Uterus (tissue), 4 donors: ENCODE data around the gene ZNF652. TPM values are rescaled to one million over a fixed set of nuclear protein-coding genes. Genes with fewer than 3 reads are reported as not detected.

Source experiments
- DNase-seq, 2 donors: peaks; one replicate each; pipeline ENCODE4 v3.0.0-alpha.2; 2019 to 2020
- H3K27ac ChIP-seq, 2 donors: fragments of 200-600 bp; sonication (generic); 1 replicate in 1 of 2; 2 replicates in 1 of 2; pipeline ENCODE4 v1.5.1; 2016 to 2018
- H3K27me3 ChIP-seq, 2 donors: fragments of 200-600 bp; sonication (generic); one replicate each; pipeline ENCODE4 v1.5.1; 2018 to 2019; ENCODE audit warnings: control low read depth in 1 of 2
- H3K36me3 ChIP-seq, 2 donors: fragments of 200-600 bp; sonication (generic); one replicate each; pipeline ENCODE4 v1.5.1; 2019; ENCODE audit warnings: control low read depth in 1 of 2
- H3K4me1 ChIP-seq, 2 donors: fragments of 200-600 bp; sonication (generic); one replicate each; pipeline ENCODE4 v1.5.1; 2018 to 2019; ENCODE audit warnings: control low read depth in 1 of 2
- H3K4me3 ChIP-seq, 2 donors: fragments of 200-600 bp; sonication (generic); 1 replicate in 1 of 2; 2 replicates in 1 of 2; pipeline ENCODE4 v1.5.1; 2018 to 2019; ENCODE audit warnings: mild to moderate bottlenecking in 1 of 2
- H3K9me3 ChIP-seq, 2 donors: fragments of 200-600 bp; sonication (generic); one replicate each; pipeline ENCODE4 v1.5.1; 2019; ENCODE audit warnings: control low read depth in 1 of 2
- CTCF ChIP-seq, 4 experiments: fragments of 200-600 bp in 2 of 4; fragments of 450-650 bp in 2 of 4; sonication (generic) in 2 of 4; IDR thresholded peaks; one replicate each; pipeline ENCODE4 v1.5.1; 2016 to 2019; ENCODE audit warnings: antibody characterized with exemption in 4 of 4, mild to moderate bottlenecking in 2 of 4, moderate library complexity in 1 of 4
- POLR2A ChIP-seq, 2 donors: fragments of 450-650 bp; IDR thresholded peaks; one replicate each; pipeline ENCODE4 v1.6.1; 2016; ENCODE audit warnings: antibody characterized with exemption in 2 of 2, mild to moderate bottlenecking in 1 of 2, moderate library complexity in 1 of 2
- intact Hi-C: fragments of 100-400 bp; cut with DNase I; formaldehyde crosslinking; loops from one replicate; pipeline ENCODE4 v1.15.1; 2023; ENCODE audit warnings: low total_unique reads
- total RNA-seq, 4 donors: library from RNA; depleted of rRNA in 3 of 4; stranded (reverse); fragments of >200 nt in 3 of 4; gene quantifications; one replicate each; pipeline versions ENCODE4 v1.1.0 to v1.2.4, GENCODE V29; 2014 to 2023
- donor health status: DM: yes; HTN: yes; CAD: no.

Gene ZNF652
- total RNA-seq, 4 donors from 2014 or later = 17.6 to 65.3 (median 36.2) TPM

- H3K4me3 ChIP-seq = no peak overlapping the region
- no peaks in the 10 kb centered on the region for H3K36me3 ChIP-seq
- intact Hi-C loops = no loop called here
- H3K9me3 ChIP-seq = no peaks in the 10 kb centered on the region
- DNase-seq = no peak
- no peak for TF ChIP-seq POLR2A (IDR thresholded peaks at IDR 0.05)
- no peak for TF ChIP-seq CTCF (IDR thresholded peaks at IDR 0.05)
- no peaks in the 10 kb centered on the region for H3K27me3 ChIP-seq
- no peaks in the 10 kb centered on the region for H3K4me1 ChIP-seq
- no peak overlapping the region for H3K27ac ChIP-seq
Measured at GRCh38 chr17:49404906-49405305, 42.9 kb upstream of the ZNF652 start.

GRCh38 chr17:49404361-49404760, 42.3 kb upstream of the ZNF652 start:
- Histone ChIP-seq H3K36me3 (no peaks in the 10 kb centered on the region), H3K9me3 (no peaks in the 10 kb centered on the region), H3K4me1 (no peaks in the 10 kb centered on the region), H3K4me3 (no peak overlapping the region), H3K27me3 (no peaks in the 10 kb centered on the region), H3K27ac (no peak overlapping the region)
- DNase-seq = no peak
- TF ChIP-seq CTCF (IDR thresholded peaks at IDR 0.05) (no peak), POLR2A (IDR thresholded peaks at IDR 0.05) (no peak)
- intact Hi-C loops = no loop called here

- Histone ChIP-seq H3K27me3 (no peaks in the 10 kb centered on the region), H3K36me3 (no peaks in the 10 kb centered on the region), H3K4me1 (no peaks in the 10 kb centered on the region), H3K4me3 (no peak overlapping the region), H3K9me3 (no peaks in the 10 kb centered on the region), H3K27ac (no peak overlapping the region)
- intact Hi-C loops = no loop called here
- DNase-seq = no peak
- no peak for TF ChIP-seq POLR2A (IDR thresholded peaks at IDR 0.05)
- TF ChIP-seq CTCF (IDR thresholded peaks at IDR 0.05) = no peak
Measured at GRCh38 chr17:49403514-49404289, 41.7 kb upstream of the ZNF652 start.

- no peaks in the 10 kb centered on the region for H3K9me3 ChIP-seq
- no peaks in the 10 kb centered on the region for H3K36me3 ChIP-seq
- no peak for DNase-seq
- H3K27me3 ChIP-seq = no peaks in the 10 kb centered on the region
- H3K4me1 ChIP-seq = no peaks in the 10 kb centered on the region
- no peak overlapping the region for H3K4me3 ChIP-seq
- H3K27ac ChIP-seq = no peak overlapping the region
- intact Hi-C loops = no loop called here
- TF ChIP-seq POLR2A (IDR thresholded peaks at IDR 0.05) = no peak
Measured at GRCh38 chr17:49402706-49403105, 40.7 kb upstream of the ZNF652 start.

GRCh38 chr17:49401971-49402611, 40.0 kb upstream of the ZNF652 start:
- no peaks in the 10 kb centered on the region for H3K36me3 ChIP-seq
- TF ChIP-seq POLR2A (IDR thresholded peaks at IDR 0.05) = no peak
- no peak for TF ChIP-seq CTCF (IDR thresholded peaks at IDR 0.05)
- H3K27ac ChIP-seq = no peak overlapping the region
- intact Hi-C loops = no loop called here
- no peak for DNase-seq
- no peaks in the 10 kb centered on the region for H3K9me3 ChIP-seq
- H3K4me1 ChIP-seq = no peaks in the 10 kb centered on the region
- H3K27me3 ChIP-seq = no peaks in the 10 kb centered on the region
- no peak overlapping the region for H3K4me3 ChIP-seq
